Testis (tissue), 2 donors: ENCODE measurements around the gene CYP51A1.

ENCODE experiments used
- CTCF ChIP-seq, 3 experiments: fragments of 450-650 bp in 2 of 3; fragments of 200-600 bp in 1 of 3; sonication (generic) in 1 of 3; IDR thresholded peaks; one replicate each; pipeline ENCODE4 v1.5.1; 2016 to 2019; ENCODE audit warnings: antibody characterized with exemption in 3 of 3, mild to moderate bottlenecking in 2 of 3, moderate library complexity in 1 of 3
- POLR2A ChIP-seq: fragments of 450-650 bp; IDR thresholded peaks from one replicate; pipeline ENCODE4 v1.6.1; 2017; ENCODE audit warnings: antibody characterized with exemption, mild to moderate bottlenecking, moderate library complexity

- TF ChIP-seq CTCF (IDR thresholded peaks at IDR 0.05): no peak
- no peak for TF ChIP-seq POLR2A
These were observed 38.9 kb downstream of the CYP51A1 start for GRCh38 chr7:92095380-92095779.
